Tibial nerve (tissue), 3 donors: ENCODE measurements around the gene POLR2B.

Experiments
- CTCF ChIP-seq, 5 experiments: fragments of 200-600 bp in 3 of 5; fragments of 450-650 bp in 2 of 5; sonication (generic) in 3 of 5; IDR thresholded peaks; one replicate each; pipeline ENCODE4 v1.5.1; 2016 to 2019; ENCODE audit warnings: antibody characterized with exemption in 5 of 5, mild to moderate bottlenecking in 3 of 5, moderate library complexity in 2 of 5
- POLR2A ChIP-seq, 2 donors: fragments of 450-650 bp; IDR thresholded peaks; one replicate each; pipeline ENCODE4 v1.6.1; 2017; ENCODE audit warnings: antibody characterized with exemption in 2 of 2, mild to moderate bottlenecking in 2 of 2, moderate library complexity in 2 of 2

DNA sequence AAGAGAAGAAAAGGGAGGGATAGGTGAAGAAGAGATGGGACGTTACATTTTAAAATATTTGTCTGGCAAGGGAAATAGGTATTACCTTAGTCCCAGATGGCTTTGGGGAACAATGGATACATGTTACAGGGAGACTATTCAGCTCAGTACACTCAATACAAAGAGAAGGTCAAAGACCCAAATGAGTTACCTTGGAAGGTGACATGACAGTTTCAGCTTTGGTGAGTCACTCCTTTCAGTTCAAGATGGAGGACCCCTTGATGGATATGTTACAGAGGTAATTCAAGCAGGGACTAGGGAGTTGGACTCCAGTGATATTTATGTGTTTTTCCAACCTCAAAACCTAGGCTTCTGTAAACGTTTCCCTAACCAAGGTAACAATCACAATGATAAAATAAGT is 6.3 kb upstream of the POLR2B start:
- TF ChIP-seq CTCF (IDR thresholded peaks at IDR 0.05) (no peak), POLR2A (IDR thresholded peaks at IDR 0.05) (no peak)
